Activated naive CD8-positive, alpha-beta T cell treated with anti-CD3 and anti-CD28 coated beads, Interleukin-2, amount 50 U/mL, for 24 hours (primary cell): ENCODE data around the gene CD14.
"Not testable (repeated sequence)": the region's sequence is repeated elsewhere in the genome, so short reads cannot be mapped to it uniquely, and the experiment has no call there.

Experiments
- ATAC-seq: fragments of 150-1000 bp; cut with Tn5 transposase; one replicate; pipeline ENCODE4 v1.10.0; 2021
- DNase-seq: peaks from one replicate; pipeline ENCODE4 v3.0.0; 2021
- H3K27ac Mint-ChIP-seq: one replicate; pipeline ENCODE4 v1.8.0; 2021; ENCODE audit warnings: mild to moderate bottlenecking, mixed read lengths
- H3K27me3 Mint-ChIP-seq: one replicate; pipeline ENCODE4 v1.8.0; 2021; ENCODE audit warnings: mixed read lengths
- H3K36me3 Mint-ChIP-seq: one replicate; pipeline ENCODE4 v1.8.0; 2021; ENCODE audit warnings: low read depth, mixed read lengths
- H3K4me1 Mint-ChIP-seq: one replicate; pipeline ENCODE4 v1.8.0; 2021; ENCODE audit warnings: mixed read lengths
- H3K4me3 Mint-ChIP-seq: one replicate; pipeline ENCODE4 v1.8.0; 2021; ENCODE audit warnings: mild to moderate bottlenecking, moderate library complexity, mixed read lengths
- H3K9me3 Mint-ChIP-seq: one replicate; pipeline ENCODE4 v1.8.0; 2021; ENCODE audit warnings: mixed read lengths

CD14 gene

DNA sequence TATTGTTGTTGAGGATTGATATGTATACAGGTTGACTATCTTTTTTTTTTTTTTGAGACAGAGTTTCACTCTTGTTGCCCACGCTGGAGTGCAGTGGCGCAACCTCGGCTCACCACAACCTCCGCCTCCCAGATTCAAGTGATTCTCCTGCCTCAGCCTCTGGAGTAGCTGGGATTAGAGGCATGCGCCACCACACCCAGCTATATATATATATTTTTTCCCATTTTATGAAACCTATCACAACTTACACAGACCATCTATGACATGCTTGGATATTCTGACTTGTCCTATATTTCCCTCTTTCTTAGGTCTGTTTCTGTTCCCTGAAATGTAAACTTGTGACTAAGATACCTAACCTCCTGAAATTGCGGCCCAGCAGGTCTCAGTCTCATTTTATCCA, 5.0 kb downstream of the CD14 start:
- Mint-ChIP-seq H3K27me3 (peaks cover 16% of the 10 kb centered on the region), H3K4me3 (no peak overlapping the region), H3K36me3 (peaks cover 2% of the 10 kb centered on the region), H3K4me1 (peaks cover 13% of the 10 kb centered on the region), H3K27ac (no peak overlapping the region), H3K9me3 (peaks cover 13% of the 10 kb centered on the region)
- DNase-seq (no peak), ATAC-seq (no peak)

DNA sequence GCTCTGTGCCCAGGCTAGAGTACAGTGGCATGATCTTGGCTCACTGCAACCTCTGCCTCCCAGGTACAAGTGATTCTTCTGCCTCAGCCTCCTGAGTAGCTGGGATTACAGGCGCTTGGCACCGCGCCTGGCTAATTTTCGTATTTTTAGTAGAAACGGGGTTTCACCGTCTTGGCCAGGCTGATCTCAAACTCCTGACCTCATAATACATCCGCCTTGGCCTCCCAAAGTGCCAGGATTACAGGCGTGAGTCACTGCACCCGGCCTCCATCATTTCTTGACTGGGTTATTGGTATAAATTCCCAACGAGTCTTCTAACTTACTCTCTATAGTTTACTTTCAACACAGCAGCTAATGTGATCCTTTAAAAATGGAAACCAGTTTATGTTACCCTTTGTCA, 8.1 kb downstream of the CD14 start:
- H3K36me3 Mint-ChIP-seq, H3K4me1 Mint-ChIP-seq, DNase-seq, H3K27ac Mint-ChIP-seq, ATAC-seq, H3K4me3 Mint-ChIP-seq: not testable (repeated sequence)
- peaks cover 13% of the 10 kb centered on the region for H3K9me3 Mint-ChIP-seq
- H3K27me3 Mint-ChIP-seq = peaks cover 15% of the 10 kb centered on the region

DNA sequence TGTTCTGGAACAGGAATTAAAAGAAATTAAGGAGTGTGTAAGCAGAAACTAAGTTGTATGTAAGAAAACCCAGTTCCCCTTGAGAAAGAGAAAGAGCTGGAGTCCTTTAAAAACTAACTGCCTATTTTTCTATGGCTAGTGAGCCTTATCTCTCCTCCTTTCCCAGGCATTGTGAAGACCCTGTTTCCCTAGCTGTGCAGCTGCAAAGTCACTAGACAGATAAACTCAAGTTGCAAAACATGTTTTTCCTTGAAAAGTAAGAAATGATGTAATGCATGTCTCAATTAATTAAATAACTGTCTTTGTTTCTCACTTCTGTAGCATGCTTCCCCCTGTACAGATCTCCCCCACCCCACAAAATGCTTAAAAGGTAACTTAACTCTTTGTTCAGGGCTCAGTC, 9.9 kb downstream of the CD14 start:
- not testable (repeated sequence) for H3K4me3 Mint-ChIP-seq, H3K4me1 Mint-ChIP-seq, DNase-seq, ATAC-seq, H3K27ac Mint-ChIP-seq, H3K36me3 Mint-ChIP-seq
- Mint-ChIP-seq H3K27me3 (peaks cover 20% of the 10 kb centered on the region), H3K9me3 (peaks cover 10% of the 10 kb centered on the region)

DNA sequence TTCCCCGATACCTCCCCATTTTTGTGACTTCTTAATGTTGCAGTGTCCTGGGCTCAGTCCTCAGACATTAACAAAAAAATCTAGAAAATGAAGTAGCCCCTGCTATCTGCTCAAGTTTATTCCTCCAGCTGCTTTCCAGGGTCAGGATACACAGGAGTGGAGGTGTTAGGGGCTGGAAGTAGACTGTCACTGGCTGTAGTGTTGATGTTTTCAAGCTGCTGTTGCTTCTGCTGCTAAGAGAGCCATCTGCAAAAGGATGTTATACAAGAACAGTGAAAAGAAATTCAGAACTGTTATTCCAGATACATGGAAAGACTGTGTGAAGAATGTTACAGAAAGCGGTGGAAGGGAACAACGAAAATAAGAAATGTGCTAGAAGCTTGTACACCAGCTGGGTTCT, 10.7 kb downstream of the CD14 start:
- ATAC-seq (no peak), DNase-seq (no peak)
- Mint-ChIP-seq H3K27ac (no peak overlapping the region), H3K9me3 (peaks cover 3% of the 10 kb centered on the region), H3K36me3 (no peaks in the 10 kb centered on the region), H3K4me3 (no peak overlapping the region), H3K4me1 (no peaks in the 10 kb centered on the region), H3K27me3 (peaks cover 17% of the 10 kb centered on the region)

DNA sequence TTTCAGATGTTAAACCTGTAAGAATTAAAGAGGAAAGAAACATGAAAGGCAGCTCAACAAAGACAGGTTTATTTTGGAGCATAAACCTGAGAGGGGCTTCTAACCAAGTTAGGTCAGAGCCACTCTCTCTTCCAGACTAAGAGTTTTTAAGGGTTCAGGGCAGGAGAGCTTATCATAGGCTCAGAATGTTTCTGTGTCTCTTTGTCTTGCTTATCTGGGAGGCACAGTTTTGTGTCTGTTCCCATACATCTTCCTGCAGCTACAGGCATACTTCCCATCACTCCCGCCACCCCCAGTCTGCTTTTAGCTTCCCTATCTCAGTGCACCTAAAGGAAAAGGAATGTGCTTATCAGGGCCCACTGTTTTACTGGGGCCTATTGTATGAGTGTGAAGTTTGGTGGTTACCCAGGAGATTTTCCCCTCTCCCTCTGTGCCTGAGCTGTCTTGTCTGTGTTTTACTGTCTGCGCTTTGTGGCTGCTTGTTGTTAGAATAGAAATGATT, 21.9 kb downstream of the CD14 start:
- H3K9me3 Mint-ChIP-seq = no peaks in the 10 kb centered on the region
- no peak for DNase-seq

DNA sequence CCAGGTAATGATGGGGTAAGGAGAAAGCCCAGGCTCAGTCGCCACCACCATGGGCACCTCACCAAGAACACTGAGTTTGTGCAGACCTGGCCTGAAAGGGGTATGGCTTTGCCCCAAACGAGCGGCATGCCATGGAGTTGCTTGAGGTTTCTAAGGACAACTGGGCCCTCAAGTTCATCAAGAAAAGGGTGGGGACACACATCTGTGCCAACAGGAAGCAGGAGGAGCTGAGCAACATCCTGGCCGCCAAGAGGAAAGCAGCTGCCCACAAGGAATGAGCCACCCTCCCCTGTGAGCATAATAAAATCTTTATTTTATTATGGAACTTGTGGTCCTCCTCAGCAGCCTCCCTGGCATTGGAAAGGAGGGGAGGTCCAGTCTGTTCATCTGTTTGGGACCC, 23.8 kb downstream of the CD14 start:
- H3K4me1 Mint-ChIP-seq = peaks cover 11% of the 10 kb centered on the region
- no peak overlapping the region for H3K4me3 Mint-ChIP-seq
- H3K9me3 Mint-ChIP-seq = no peaks in the 10 kb centered on the region
- no peak overlapping the region for H3K27ac Mint-ChIP-seq
- H3K36me3 Mint-ChIP-seq = no peaks in the 10 kb centered on the region
- ATAC-seq (no peak), DNase-seq (no peak)
- H3K27me3 Mint-ChIP-seq = peaks cover 11% of the 10 kb centered on the region

More for the DNA sequence above, 21.9 kb downstream of the CD14 start:
- Mint-ChIP-seq H3K4me1 (peaks cover 11% of the 10 kb centered on the region), H3K27ac (no peak overlapping the region), H3K27me3 (peaks cover 11% of the 10 kb centered on the region), H3K4me3 (no peak overlapping the region), H3K36me3 (no peaks in the 10 kb centered on the region)
- ATAC-seq = no peak

DNA sequence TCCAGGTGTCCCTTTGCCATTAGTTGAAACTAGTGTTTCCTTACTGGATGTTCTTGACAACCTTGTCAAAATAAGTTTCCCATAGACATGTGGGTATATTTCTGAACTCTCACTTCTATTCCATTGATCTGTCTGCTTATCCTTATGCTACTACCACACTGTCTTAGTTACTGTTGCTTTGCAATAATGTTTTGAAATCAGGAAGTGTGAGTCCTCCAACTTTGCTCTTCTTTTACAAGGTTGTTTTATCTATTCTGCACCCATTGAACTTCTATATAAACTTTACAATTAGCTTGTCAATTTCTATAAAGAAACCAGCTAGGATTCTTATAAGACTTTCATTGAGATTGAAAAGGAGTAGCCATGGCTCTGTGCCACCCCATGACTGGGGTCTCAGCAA, 24.3 kb downstream of the CD14 start:
- H3K27ac Mint-ChIP-seq = no peak overlapping the region
- no peaks in the 10 kb centered on the region for H3K9me3 Mint-ChIP-seq
- ATAC-seq = no peak

DNA sequence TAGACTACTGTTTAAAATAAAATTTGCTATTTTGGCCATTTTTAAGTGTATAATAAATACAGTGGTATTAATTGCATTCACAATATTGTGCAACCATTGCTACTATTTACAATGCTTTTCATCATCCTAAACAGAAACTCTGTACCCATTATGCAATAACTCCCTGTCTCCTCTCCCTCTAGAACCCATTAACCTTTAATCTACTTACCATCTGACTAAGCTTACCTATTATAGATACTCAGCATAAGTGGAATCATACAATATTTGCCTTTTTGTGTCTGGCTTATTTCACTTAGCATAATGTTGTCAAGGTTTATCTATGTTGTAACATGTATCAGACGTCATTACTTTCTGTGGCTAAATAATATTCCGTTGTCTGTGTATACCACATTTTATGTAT, 25.9 kb downstream of the CD14 start:
- peaks cover 6% of the 10 kb centered on the region for H3K4me1 Mint-ChIP-seq
- H3K27ac Mint-ChIP-seq = no peak overlapping the region
- DNase-seq = no peak

More for the DNA sequence above, 24.3 kb downstream of the CD14 start:
- no peak for DNase-seq
- no peak overlapping the region for H3K4me3 Mint-ChIP-seq
- no peaks in the 10 kb centered on the region for H3K36me3 Mint-ChIP-seq
- H3K4me1 Mint-ChIP-seq = peaks cover 11% of the 10 kb centered on the region
- peaks cover 11% of the 10 kb centered on the region for H3K27me3 Mint-ChIP-seq

DNA sequence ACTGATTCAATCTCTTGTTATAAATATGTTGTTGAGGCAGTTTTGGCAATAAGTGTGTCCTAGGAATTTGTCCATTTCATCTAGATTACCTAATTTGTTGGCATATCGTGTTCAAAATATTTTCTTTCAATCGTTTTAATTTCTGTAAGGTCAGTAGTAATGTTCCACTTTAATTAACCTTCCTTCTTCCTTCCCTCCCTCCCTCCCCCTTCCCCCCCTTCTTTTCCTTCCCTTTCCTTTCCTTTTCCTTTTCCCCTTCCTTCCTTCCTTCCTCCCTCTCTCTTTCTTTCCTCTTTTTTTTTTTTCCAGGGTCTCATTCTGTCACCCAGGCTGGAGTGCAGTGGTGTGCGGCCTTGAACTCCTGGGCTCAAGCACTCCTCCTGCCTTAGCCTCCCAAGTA, 27.1 kb downstream of the CD14 start:
- H3K9me3 Mint-ChIP-seq = no peaks in the 10 kb centered on the region
- no peaks in the 10 kb centered on the region for H3K36me3 Mint-ChIP-seq
- no peaks in the 10 kb centered on the region for H3K4me1 Mint-ChIP-seq
- ATAC-seq (no peak), DNase-seq (no peak)
- H3K27ac Mint-ChIP-seq = no peak overlapping the region
- no peak overlapping the region for H3K4me3 Mint-ChIP-seq
- no peaks in the 10 kb centered on the region for H3K27me3 Mint-ChIP-seq

More for the DNA sequence above, 25.9 kb downstream of the CD14 start:
- Mint-ChIP-seq H3K9me3 (no peaks in the 10 kb centered on the region), H3K27me3 (peaks cover 3% of the 10 kb centered on the region), H3K4me3 (no peak overlapping the region), H3K36me3 (no peaks in the 10 kb centered on the region)
- ATAC-seq = peak; percentile 10

DNA sequence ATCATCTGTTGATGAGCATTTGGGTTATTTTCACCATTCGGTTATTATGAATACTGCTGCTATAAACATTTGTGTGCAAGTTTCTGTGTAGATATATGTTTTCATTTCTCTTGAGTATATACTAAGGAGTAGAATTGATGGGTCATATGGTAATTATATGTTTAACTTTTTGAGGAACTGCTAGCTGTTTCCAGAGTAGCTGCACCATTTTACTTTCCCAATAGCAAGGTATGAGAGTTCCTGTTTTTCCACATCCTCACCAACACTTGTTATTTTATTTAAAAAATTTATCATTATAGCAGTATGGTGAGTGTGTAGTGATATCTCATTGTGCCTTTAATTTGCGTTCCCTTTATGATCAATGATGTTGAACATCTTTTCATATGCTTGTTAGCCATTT, 29.2 kb downstream of the CD14 start:
- Mint-ChIP-seq H3K27ac (no peak overlapping the region), H3K4me3 (no peak overlapping the region), H3K36me3 (no peaks in the 10 kb centered on the region), H3K27me3 (no peaks in the 10 kb centered on the region), H3K4me1 (no peaks in the 10 kb centered on the region), H3K9me3 (no peaks in the 10 kb centered on the region)
- ATAC-seq = no peak
- no peak for DNase-seq

DNA sequence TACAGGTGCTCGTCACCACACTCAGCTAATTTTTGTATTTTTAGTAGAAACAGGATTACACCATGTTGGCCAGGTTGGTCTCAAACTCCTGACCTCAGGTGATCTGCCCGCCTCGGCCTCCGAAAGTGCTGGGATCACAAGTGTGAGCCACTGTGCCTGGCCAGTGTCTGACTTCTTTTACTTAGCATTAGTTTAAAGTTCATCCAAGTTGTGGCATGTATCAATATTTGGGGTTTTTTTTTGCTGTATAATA, 29.6 kb downstream of the CD14 start:
- not testable (repeated sequence) for DNase-seq, H3K27ac Mint-ChIP-seq, H3K9me3 Mint-ChIP-seq, H3K4me1 Mint-ChIP-seq, H3K36me3 Mint-ChIP-seq, ATAC-seq, H3K27me3 Mint-ChIP-seq, H3K4me3 Mint-ChIP-seq

DNA sequence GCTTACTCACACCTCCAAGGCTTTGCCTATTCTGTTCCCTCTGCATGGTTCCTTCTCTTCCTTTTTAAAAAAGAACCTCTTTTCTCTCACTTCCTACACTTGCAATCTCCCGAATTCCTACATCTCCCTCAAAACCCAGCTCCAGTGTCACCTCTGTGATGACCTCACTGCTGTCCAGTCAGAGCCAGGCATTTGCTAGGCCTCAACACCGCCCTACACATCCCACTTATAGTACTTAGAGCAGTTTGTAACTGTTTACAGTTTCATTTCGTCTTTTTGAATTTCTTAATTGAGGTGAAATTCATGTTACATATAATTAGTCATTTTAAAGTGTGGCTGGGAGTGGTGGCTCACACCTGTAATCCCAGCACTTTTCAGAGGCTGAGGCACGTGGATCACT, 30.8 kb downstream of the CD14 start:
- Mint-ChIP-seq H3K27me3 (no peaks in the 10 kb centered on the region), H3K27ac (no peak overlapping the region), H3K4me3 (no peak overlapping the region), H3K4me1 (no peaks in the 10 kb centered on the region), H3K9me3 (no peaks in the 10 kb centered on the region), H3K36me3 (no peaks in the 10 kb centered on the region)
- no peak for DNase-seq
- no peak for ATAC-seq

DNA sequence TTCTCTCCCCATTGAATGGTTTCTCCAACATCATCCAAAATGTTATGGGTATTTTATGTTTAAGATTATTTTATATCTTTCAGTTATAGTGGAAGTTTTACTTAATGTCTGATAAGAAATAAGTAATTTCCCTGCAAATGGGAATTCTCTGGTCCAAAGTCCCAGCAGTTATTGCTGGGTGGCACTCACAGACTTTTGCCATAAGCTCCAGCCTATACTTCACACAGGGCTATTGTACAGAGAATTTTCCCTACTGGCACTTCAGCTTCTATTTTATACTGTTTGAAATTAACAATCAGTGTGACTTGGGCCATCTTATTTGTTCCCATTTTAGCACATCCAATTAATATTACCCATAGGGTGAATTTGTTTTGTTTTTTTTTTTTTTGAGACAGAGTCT, 32.9 kb downstream of the CD14 start:
- no peaks in the 10 kb centered on the region for H3K9me3 Mint-ChIP-seq
- no peak overlapping the region for H3K4me3 Mint-ChIP-seq
- DNase-seq (no peak), ATAC-seq (no peak)
- no peaks in the 10 kb centered on the region for H3K36me3 Mint-ChIP-seq
- peaks cover 6% of the 10 kb centered on the region for H3K4me1 Mint-ChIP-seq
- no peaks in the 10 kb centered on the region for H3K27me3 Mint-ChIP-seq
- no peak overlapping the region for H3K27ac Mint-ChIP-seq

DNA sequence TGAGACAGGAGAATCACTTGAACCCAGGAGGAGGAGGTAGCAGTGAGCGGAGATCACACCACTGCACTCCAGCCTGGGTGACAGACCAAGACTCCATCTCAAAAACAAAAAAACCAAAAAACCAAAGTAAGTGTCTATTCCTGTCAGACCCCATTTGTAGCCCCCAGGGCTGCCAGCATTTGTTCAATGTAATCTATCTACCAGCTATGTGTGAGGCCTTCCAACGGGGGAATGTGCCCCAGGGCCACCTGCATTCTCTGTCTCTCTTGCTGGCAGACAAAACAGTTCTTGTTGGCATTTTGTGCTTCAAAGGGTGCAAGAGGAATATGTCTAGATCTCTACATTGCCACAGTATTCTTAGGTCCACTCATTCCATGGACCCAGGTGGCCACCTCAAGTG, 34.1 kb downstream of the CD14 start:
- H3K36me3 Mint-ChIP-seq = no peaks in the 10 kb centered on the region
- H3K9me3 Mint-ChIP-seq = no peaks in the 10 kb centered on the region
- H3K4me1 Mint-ChIP-seq = peaks cover 6% of the 10 kb centered on the region
- no peak overlapping the region for H3K27ac Mint-ChIP-seq
- DNase-seq = no peak
- ATAC-seq = no peak
- no peak overlapping the region for H3K4me3 Mint-ChIP-seq
- no peaks in the 10 kb centered on the region for H3K27me3 Mint-ChIP-seq

DNA sequence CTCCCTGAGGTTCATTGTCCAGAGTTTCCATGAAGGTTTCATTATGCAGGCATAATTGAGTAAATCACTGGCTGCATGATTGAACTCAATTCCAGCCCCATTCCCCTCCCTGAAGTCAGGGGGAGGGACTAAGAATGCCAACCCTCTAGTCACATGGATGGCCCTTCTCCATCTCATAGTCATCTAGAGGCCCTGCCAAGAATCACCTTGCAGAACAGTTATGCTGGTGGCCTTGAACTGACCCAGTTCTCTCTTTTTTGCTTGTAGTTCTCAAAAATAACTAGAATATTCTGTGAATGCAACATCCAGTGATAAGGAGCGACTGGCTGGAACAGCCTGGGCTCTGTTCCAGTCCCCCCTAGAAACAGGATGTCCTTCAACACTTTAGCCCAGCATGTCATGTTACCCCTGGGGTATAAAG, 36.6 kb downstream of the CD14 start:
- DNase-seq = no peak

DNA sequence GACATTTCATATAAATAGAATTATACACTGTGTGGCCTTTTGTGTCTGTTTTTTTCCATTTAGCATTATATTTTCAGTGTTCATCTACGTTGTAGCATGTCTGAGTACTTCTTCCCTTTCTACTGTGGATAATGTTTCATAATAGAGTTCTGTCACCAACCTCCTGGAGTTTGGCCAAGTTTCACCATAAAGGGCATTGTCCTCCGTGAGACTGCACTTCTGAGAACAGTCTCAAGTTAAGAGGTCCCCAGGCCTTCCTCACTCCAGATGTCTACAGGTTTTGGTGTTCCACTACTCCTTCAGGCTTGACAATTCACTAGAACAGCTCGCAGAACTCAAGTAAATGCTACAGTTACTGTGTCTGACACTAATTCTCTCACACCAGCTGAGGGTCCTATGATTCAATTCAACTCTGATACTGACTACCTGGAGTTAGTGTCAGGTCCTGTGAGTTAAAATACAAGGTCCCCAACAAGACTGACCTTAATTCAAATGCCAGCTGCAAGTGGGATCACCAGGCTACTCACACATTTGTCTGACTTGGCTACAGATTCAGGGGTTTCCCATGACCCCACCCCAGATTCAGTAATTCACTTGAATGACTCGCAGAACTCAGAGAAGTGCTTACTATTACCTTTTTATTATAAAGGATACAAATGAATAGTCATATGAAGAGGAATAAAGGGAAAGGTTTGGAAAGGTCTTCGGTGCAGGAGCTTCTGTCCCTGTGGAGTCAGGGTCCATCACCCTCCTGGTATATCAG, 37.3 kb downstream of the CD14 start:
- Mint-ChIP-seq H3K27me3 (no peaks in the 10 kb centered on the region), H3K36me3 (no peaks in the 10 kb centered on the region), H3K27ac (no peak overlapping the region), H3K9me3 (no peaks in the 10 kb centered on the region), H3K4me3 (no peak overlapping the region), H3K4me1 (peaks cover 6% of the 10 kb centered on the region)
- ATAC-seq = peak; percentile 40
- DNase-seq = no peak

More for the DNA sequence above, 36.6 kb downstream of the CD14 start:
- no peak for ATAC-seq
- Mint-ChIP-seq H3K9me3 (no peaks in the 10 kb centered on the region), H3K36me3 (no peaks in the 10 kb centered on the region), H3K4me3 (no peak overlapping the region), H3K4me1 (peaks cover 6% of the 10 kb centered on the region), H3K27ac (no peak overlapping the region), H3K27me3 (no peaks in the 10 kb centered on the region)
